H9 (cell line): Measurements from ENCODE around the gene HBG2. TPM values are rescaled to one million over a fixed set of nuclear protein-coding genes. Genes with fewer than 3 reads are reported as not detected.

Experiments
- DNase-seq: peaks from one replicate; pipeline ENCODE4 v3.0.0-alpha.2; 2017
- H2AFZ ChIP-seq: one replicate; pipeline ENCODE4 v1.6.1; 2013; ENCODE audit warnings: mild to moderate bottlenecking, low read length, control low read depth, moderate library complexity
- H2AK5ac ChIP-seq: 2 replicates; pipeline ENCODE4 v1.6.1; 2013; ENCODE audit warnings: low read length, control low read depth, mixed read lengths; ENCODE audit not compliant: insufficient read length
- H2BK120ac ChIP-seq: one replicate; pipeline ENCODE4 v1.6.1; 2013; ENCODE audit warnings: low read depth, mild to moderate bottlenecking, low read length, control low read depth, inconsistent platforms; ENCODE audit not compliant: poor library complexity, severe bottlenecking
- H2BK12ac ChIP-seq: 2 replicates; pipeline ENCODE4 v1.6.1; 2013; ENCODE audit warnings: low read length, control low read depth, mixed read lengths, low read depth; ENCODE audit not compliant: insufficient read length
- H2BK15ac ChIP-seq: 2 replicates; pipeline ENCODE4 v1.6.1; 2013; ENCODE audit warnings: low read depth, low read length, control low read depth
- H2BK20ac ChIP-seq: one replicate; pipeline ENCODE4 v1.6.1; 2013; ENCODE audit warnings: low read depth, mild to moderate bottlenecking, low read length, control low read depth, inconsistent platforms; ENCODE audit not compliant: poor library complexity, severe bottlenecking
- H2BK5ac ChIP-seq: 2 replicates; pipeline ENCODE4 v1.6.1; 2013; ENCODE audit warnings: low read length, control low read depth, mixed read lengths; ENCODE audit not compliant: insufficient read length
- H3K14ac ChIP-seq: 2 replicates; pipeline ENCODE4 v1.6.1; 2013; ENCODE audit warnings: low read length, control low read depth; ENCODE audit not compliant: insufficient read depth
- H3K18ac ChIP-seq: 2 replicates; pipeline ENCODE4 v1.6.1; 2013; ENCODE audit warnings: low read depth, mild to moderate bottlenecking, mixed read lengths, low read length, control low read depth; ENCODE audit not compliant: insufficient read length
- H3K23ac ChIP-seq: 2 replicates; pipeline ENCODE4 v1.6.1; 2013; ENCODE audit warnings: low read length, control low read depth, mixed read lengths, low read depth; ENCODE audit not compliant: insufficient read length
- H3K23me2 ChIP-seq: 2 replicates; pipeline ENCODE4 v1.6.1; 2013; ENCODE audit warnings: low read depth, mild to moderate bottlenecking, mixed read lengths, low read length, control low read depth; ENCODE audit not compliant: insufficient read length, poor library complexity, severe bottlenecking
- H3K27ac ChIP-seq: 2 replicates; pipeline ENCODE4 v1.5.1; 2013; ENCODE audit warnings: low read length, control low read depth, mixed read lengths, low read depth; ENCODE audit not compliant: insufficient read length
- H3K27me3 ChIP-seq: 2 replicates; pipeline ENCODE4 v1.6.1; 2013; ENCODE audit warnings: low read length, control low read depth, inconsistent platforms; ENCODE audit not compliant: insufficient read depth
- H3K4ac ChIP-seq: 2 replicates; pipeline ENCODE4 v1.6.1; 2013; ENCODE audit warnings: low read depth, mild to moderate bottlenecking, control low read depth, inconsistent platforms, low read length, moderate library complexity
- H3K4me1 ChIP-seq: 2 replicates; pipeline ENCODE4 v1.6.1; 2013; ENCODE audit warnings: low read length, control low read depth, inconsistent platforms; ENCODE audit not compliant: insufficient read depth
- H3K4me2 ChIP-seq: 2 replicates; pipeline ENCODE4 v1.6.1; 2013; ENCODE audit warnings: low read length, control low read depth, mixed read lengths; ENCODE audit not compliant: insufficient read length, insufficient read depth
- H3K56ac ChIP-seq: 2 replicates; pipeline ENCODE4 v1.6.1; 2013; ENCODE audit warnings: low read depth, mild to moderate bottlenecking, mixed read lengths, low read length, control low read depth; ENCODE audit not compliant: insufficient read length
- H3K79me1 ChIP-seq: 2 replicates; pipeline ENCODE4 v1.6.1; 2013; ENCODE audit warnings: low read depth, mild to moderate bottlenecking, moderate library complexity, low read length, control low read depth, inconsistent platforms; ENCODE audit not compliant: insufficient read depth, poor library complexity, severe bottlenecking
- H3K79me2 ChIP-seq: 2 replicates; pipeline ENCODE4 v1.6.1; 2013; ENCODE audit warnings: low read length, control low read depth, inconsistent platforms; ENCODE audit not compliant: insufficient read depth
- H3K9ac ChIP-seq: 2 replicates; pipeline ENCODE4 v1.6.1; 2013; ENCODE audit warnings: low read length, control low read depth, mixed read lengths; ENCODE audit not compliant: insufficient read length; ENCODE audit errors: extremely low read depth
- H3K9me3 ChIP-seq: one replicate; pipeline ENCODE4 v1.6.1; 2013; ENCODE audit warnings: low read depth, low read length, inconsistent platforms; ENCODE audit not compliant: control insufficient read depth
- H3T11ph ChIP-seq: one replicate; pipeline ENCODE4 v1.6.1; 2013; ENCODE audit warnings: mild to moderate bottlenecking, low read length, control low read depth, inconsistent platforms
- H4K20me1 ChIP-seq: one replicate; pipeline ENCODE4 v1.6.1; 2013; ENCODE audit not compliant: control insufficient read depth, insufficient read length, insufficient read depth
- H4K5ac ChIP-seq: 2 replicates; pipeline ENCODE4 v1.6.1; 2013; ENCODE audit warnings: low read depth, mild to moderate bottlenecking, mixed read lengths, low read length, control low read depth; ENCODE audit not compliant: insufficient read length
- H4K8ac ChIP-seq: replicated peaks from 2 replicates; pipeline ENCODE4 v1.6.1; 2013; ENCODE audit warnings: low read length, control low read depth, mixed read lengths, low read depth; ENCODE audit not compliant: insufficient read length
- H4K91ac ChIP-seq: 2 replicates; pipeline ENCODE4 v1.6.1; 2013; ENCODE audit warnings: low read depth, mild to moderate bottlenecking, moderate library complexity, mixed read lengths, low read length, control low read depth; ENCODE audit not compliant: insufficient read length
- H3K27ac Mint-ChIP-seq, 3 experiments: 2 replicates in 2 of 3; 3 replicates in 1 of 3; pipeline ENCODE4 v1.8.0; 2020 to 2021; ENCODE audit warnings: mixed read lengths in 3 of 3, mild to moderate bottlenecking in 1 of 3, moderate library complexity in 1 of 3
- H3K27me3 Mint-ChIP-seq: 2 replicates; pipeline ENCODE4 v1.8.0; 2021; ENCODE audit warnings: low read depth, mild to moderate bottlenecking, moderate library complexity, mixed read lengths
- H3K36me3 Mint-ChIP-seq, 3 experiments: 2 replicates in 2 of 3; 3 replicates in 1 of 3; pipeline ENCODE4 v1.8.0; 2020 to 2021; ENCODE audit warnings: low read depth in 3 of 3, mixed read lengths in 3 of 3; ENCODE audit not compliant: insufficient read depth in 1 of 3
- H3K4me1 Mint-ChIP-seq, 2 experiments: 2 replicates each; pipeline ENCODE4 v1.8.0; 2020; ENCODE audit warnings: mixed read lengths in 2 of 2
- H3K4me3 Mint-ChIP-seq, 2 experiments: 2 replicates in 1 of 2; 3 replicates in 1 of 2; pipeline ENCODE4 v1.8.0; 2020 to 2021; ENCODE audit warnings: mild to moderate bottlenecking in 2 of 2, mixed read lengths in 2 of 2, moderate library complexity in 1 of 2
- H3K9me3 Mint-ChIP-seq, 2 experiments: 2 replicates in 1 of 2; 3 replicates in 1 of 2; pipeline ENCODE4 v1.8.0; 2020; ENCODE audit warnings: mild to moderate bottlenecking in 2 of 2, mixed read lengths in 2 of 2, moderate library complexity in 1 of 2
- WGBS: extraction: QIAGEN DNeasy Blood & Tissue Kit; methylation state at CpG from one replicate; pipeline ENCODE4 v1.1.7; 2013; ENCODE audit warnings: missing lambda C conversion rate, low lambda C conversion rate, mixed read lengths; ENCODE audit not compliant: insufficient read length; ENCODE audit errors: extremely low coverage; 5-methylcytosine and 5-hydroxymethylcytosine counted together
- total RNA-seq: library from RNA; stranded (reverse); gene quantifications from 2 replicates; pipeline ENCODE4 v1.2.1, GENCODE V29; 2021
- TF ChIP-seq, protein P1 (sequence below): fragments of 200-600 bp; sonication (generic); conservative IDR thresholded peaks from 3 replicates; pipeline ENCODE4 v1.8.0; 2021; ENCODE audit warnings: antibody characterized with exemption, mild to moderate bottlenecking

HBG2 gene
- total RNA-seq, 1 experiment from 2014 or later = not detected

DNA sequence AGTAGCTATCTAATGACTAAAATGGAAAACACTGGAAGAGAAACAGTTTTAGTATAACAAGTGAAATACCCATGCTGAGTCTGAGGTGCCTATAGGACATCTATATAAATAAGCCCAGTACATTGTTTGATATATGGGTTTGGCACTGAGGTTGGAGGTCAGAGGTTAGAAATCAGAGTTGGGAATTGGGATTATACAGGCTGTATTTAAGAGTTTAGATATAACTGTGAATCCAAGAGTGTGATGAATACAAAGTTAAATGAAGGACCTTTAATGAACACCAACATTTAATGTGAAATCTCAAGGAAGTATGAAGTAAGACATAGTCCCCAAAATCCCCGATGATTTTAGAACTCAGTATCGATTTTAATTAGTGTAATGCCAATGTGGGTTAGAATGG lies 17.2 kb downstream of the HBG2 start:
- Histone ChIP-seq H3K4me1 (no peaks in the 10 kb centered on the region), H3K79me2 (no peaks in the 10 kb centered on the region), H4K91ac (no peak overlapping the region), H3K56ac (no peak overlapping the region), H3K27ac (no peak overlapping the region), H3T11ph (no peak overlapping the region), H3K18ac (no peak overlapping the region), H3K9ac (no peak overlapping the region), H3K9me3 (no peaks in the 10 kb centered on the region), H3K79me1 (no peaks in the 10 kb centered on the region), H2BK20ac (no peak overlapping the region), H3K4me2 (no peak overlapping the region), H4K20me1 (no peaks in the 10 kb centered on the region), H2AK5ac (no peak overlapping the region), H3K14ac (no peak overlapping the region), H3K23ac (no peak overlapping the region), H2BK5ac (no peak overlapping the region), H3K4ac (no peak overlapping the region), H2BK12ac (no peak overlapping the region), H2BK15ac (no peak overlapping the region), H3K23me2 (no peaks in the 10 kb centered on the region), H4K8ac (no peak overlapping the region), H2AFZ (no peak overlapping the region), H4K5ac (no peak overlapping the region), H3K27me3 (no peaks in the 10 kb centered on the region), H2BK120ac (no peak overlapping the region)
- Mint-ChIP-seq H3K36me3 (no peaks in the 10 kb centered on the region), H3K4me3 (no peak overlapping the region), H3K9me3 (no peaks in the 10 kb centered on the region), H3K27ac (no peak overlapping the region), H3K4me1 (no peaks in the 10 kb centered on the region), H3K27me3 (peaks cover 6% of the 10 kb centered on the region)
- no CpG with 5 or more reads among the region's 2 CpGs for WGBS
- no peak for DNase-seq
- TF ChIP-seq, protein P1, sequence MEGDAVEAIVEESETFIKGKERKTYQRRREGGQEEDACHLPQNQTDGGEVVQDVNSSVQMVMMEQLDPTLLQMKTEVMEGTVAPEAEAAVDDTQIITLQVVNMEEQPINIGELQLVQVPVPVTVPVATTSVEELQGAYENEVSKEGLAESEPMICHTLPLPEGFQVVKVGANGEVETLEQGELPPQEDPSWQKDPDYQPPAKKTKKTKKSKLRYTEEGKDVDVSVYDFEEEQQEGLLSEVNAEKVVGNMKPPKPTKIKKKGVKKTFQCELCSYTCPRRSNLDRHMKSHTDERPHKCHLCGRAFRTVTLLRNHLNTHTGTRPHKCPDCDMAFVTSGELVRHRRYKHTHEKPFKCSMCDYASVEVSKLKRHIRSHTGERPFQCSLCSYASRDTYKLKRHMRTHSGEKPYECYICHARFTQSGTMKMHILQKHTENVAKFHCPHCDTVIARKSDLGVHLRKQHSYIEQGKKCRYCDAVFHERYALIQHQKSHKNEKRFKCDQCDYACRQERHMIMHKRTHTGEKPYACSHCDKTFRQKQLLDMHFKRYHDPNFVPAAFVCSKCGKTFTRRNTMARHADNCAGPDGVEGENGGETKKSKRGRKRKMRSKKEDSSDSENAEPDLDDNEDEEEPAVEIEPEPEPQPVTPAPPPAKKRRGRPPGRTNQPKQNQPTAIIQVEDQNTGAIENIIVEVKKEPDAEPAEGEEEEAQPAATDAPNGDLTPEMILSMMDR = no peak
